Putamen (tissue), 1 donor: ENCODE data around the gene ARHGEF17.

Experiments
- DNase-seq: peaks from one replicate; pipeline ENCODE4 v3.0.0-alpha.2; 2016; ENCODE audit warnings: low spot score

ARHGEF17 gene

DNA sequence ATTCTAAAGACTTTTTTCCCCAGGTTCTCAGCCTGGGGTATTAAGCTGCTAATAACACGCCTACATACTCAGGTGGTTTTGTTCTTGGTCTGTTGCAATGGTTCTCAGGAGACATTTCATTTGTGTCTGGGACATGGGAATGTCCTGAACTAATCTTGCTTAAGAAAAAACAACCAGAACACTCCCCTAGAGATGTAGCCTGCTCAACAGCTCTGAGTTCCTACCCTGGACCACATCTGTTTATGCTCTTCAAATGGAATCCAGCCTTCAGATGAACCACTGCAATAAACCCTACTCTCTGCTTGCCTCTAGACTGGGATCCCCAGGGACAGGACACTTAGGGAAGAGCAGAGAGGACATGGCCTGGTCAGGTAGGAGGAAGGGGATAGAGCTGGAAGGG is 98.1 kb downstream of the ARHGEF17 start:
- DNase-seq = no peak

DNA sequence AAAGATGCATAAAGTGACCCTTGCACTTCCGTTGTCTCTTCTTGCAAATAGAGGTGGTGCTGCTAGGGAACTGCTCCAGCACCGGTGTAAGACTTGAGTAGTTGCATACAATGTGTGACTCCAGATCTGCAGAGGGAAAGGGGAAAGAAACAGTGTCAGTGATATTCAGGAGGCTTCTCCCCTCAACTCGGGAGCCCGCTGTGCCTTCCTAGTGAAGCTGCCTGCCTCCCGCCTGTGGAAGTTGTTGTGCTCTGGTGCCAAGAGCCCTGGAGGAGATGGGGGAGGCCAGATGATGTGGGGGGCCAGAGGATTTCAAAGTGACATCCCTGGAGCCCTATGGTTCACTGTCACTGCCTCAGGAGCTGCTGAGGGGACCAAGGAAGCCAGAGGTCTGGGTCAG is 98.5 kb downstream of the ARHGEF17 start:
- no peak for DNase-seq

DNA sequence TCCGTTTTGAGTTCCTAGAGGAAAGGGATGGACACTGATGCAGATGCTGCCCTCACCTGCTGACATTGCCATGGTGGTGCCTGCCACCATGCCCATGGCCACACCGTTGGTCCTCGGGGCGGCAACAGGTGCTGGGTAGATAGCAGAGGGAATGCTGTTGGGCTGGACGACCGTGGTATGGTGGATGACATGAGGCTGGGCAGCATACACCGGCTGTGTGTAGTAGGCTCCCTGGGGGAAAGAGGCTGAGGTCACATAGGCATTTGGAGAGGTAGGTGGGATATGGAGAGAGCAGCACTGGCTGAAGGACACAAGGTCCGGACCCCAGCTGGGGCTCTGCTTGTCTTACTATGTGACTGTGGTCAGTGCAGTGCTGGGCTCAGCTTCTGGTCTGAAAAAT is 101.4 kb downstream of the ARHGEF17 start:
- DNase-seq = no peak

DNA sequence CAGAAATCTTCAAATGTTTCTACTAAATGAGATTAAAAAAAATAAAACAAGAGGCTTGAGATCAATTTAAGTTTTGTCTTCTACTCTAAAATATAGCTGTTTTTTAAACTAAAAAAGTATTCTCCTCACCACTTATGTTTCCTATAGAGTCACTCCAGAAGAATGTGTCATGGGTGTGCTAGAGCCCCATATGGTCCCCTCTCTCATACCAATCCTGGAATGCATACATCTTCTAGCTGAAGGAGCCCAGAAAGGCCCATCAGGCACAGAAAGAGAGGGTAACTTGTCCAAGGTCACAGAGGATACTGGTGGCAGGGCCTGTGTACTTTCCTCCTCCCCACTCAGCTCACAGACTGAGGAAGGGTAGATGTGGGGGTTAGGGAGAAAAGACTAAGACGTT is 102.6 kb downstream of the ARHGEF17 start:
- DNase-seq = no peak

DNA sequence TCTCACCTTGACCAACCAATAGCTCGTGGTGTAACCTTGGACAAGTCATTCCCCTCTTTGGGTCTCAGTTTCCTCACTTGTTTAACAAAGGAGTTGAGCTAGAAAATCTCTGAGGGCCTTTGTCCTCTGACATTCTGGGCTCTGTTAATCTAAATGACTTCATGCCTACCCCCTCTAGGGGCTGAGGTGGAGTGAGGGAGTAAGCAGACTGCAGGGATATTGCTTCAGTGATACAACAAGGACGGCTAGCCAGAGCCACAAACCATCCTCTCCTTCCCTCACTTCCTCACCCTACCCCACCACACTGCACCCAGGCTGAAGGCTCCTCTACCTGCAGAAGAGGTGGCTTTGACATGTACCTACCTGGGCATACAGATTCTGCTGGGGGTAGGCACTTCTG is 103.0 kb downstream of the ARHGEF17 start:
- DNase-seq = no peak

DNA sequence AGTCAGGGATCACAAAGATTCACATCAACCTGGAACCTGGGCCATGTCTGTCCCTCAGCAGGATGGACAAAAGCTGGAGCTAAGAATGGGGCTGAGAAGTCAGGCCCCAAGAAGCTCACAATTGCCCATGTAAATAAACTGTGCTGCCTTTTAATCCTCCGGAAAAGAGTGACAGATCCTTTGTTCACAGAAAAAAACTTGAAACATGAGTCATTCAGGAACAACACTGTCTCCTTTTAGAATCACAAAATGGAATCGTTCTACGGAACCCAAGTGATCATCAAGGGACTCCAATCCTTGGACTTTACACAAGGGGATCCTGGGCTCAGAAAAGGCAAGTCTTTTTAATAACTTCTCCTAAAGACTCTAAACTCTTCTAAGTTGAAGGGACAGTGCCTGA is 104.2 kb downstream of the ARHGEF17 start:
- no peak for DNase-seq

DNA sequence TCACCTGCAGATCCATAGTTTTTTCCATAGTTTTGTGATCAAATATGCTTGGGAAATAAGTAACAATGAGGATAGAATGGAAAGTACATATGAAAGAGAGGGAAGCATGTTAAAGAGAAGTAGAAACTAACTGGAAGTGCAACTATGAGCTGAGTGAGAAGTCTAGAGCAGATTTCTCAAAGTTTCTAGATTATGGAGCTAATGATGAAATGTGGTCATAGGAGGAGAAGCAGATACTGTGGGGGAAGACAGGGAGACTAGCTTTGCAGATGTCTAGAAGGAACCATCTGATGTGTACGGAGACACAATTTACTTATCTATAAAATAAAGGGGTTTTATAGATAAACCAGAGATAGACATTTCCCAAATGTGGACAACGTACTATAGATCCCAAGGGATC is 105.2 kb downstream of the ARHGEF17 start:
- no peak for DNase-seq

DNA sequence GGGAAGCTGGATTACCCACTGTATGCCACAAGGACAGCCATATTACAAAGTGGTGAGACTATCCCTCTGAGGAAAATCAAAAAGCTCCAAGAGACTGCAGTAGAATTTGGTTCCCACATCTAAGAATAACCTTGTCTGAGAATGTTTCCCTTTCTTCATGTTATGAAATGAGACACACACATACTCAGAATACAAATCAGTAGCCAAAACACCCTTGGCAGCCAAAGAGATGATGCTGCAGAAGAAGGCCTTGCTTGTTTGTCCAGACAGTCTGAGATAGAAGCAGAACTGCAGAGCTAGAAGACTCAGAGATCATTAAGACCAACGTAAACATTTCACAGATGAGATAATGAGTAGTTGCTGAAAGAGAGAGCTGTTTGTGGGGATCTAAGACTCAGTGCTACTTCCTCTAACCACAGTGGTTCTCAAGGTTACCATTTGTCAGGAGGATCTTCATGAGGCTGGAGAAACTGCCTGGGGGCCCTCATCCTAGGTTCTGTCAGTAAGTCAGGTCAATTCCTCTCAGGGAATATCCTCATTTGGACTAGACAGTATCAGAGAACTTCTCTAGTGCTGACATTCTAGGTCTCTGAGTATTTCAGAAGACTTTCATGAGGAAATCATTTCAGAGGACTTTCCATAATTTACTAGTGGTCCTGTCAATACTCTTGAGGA is 107.0 kb downstream of the ARHGEF17 start:
- peak; percentile 52 for DNase-seq

DNA sequence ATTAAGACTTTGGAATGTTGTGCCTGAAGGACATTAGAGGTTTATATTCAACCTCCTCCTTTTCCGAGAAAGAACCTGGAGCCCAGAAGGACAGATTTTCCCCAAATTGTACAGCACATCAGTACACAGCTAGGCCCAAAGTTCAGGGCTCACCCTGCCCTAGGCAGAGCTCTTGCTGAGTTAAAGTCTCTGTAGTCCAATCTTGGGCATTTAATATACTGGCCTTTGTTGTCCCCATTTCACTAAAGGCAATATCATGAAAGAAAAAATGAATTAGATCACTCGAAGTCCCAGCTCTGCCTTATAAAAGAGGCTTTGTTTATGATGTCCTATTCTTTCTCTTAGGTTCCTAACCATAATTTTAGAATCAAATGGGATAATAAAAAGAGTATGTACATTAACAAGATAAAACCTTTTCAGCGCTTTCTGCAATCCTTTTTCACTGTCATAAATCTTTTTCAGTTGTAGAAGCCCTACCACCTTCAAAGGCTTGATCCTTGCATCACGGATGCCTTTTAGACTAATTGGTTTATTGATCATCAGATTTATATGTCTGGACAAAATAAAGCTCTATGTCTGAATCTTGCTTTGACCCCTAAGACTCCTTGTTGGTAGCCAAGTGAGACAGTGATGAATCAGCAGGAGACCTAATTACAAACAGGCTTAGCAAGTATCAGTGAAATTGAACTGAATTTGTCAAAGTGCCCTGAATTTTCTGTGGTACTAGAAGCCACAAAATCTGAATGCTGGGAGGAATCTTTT is 108.0 kb downstream of the ARHGEF17 start:
- DNase-seq = no peak

DNA sequence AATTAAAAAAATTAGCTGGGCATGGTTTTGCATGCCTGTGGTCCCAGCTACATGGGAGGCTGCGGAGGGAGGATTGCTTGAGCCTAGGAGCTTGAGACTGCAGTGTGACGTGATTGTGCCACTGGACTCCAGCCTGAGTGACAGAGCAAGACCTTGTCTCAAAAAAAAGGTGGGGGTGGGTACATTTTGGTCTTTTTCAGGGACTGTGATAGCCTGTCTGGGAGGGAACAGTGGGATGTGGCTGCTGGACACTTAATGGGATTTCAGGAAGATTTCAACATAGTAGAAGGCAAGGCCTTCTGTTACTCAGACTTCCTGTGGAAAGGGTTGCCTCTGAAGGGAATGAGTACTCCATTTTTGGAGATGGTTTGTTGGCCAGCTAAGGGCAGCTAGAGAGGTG is 108.7 kb downstream of the ARHGEF17 start:
- DNase-seq = no peak
